GM18505 (cell line): ENCODE data around the gene CEPT1.
"Not testable (repeated sequence)": the region's sequence is repeated elsewhere in the genome, so short reads cannot be mapped to it uniquely, and the experiment has no call there.

ENCODE experiments used
- ATAC-seq: cut with Tn5 transposase; IDR thresholded peaks from one replicate; pipeline ENCODE4 v1.9.1; 2021; ENCODE audit not compliant: unreplicated experiment
- POLR2A ChIP-seq: IDR thresholded peaks from 4 replicates; pipeline ENCODE4 v1.6.1; 2011; ENCODE audit warnings: borderline replicate concordance; ENCODE audit not compliant: insufficient read depth, insufficient read length; ENCODE audit errors: extremely low read depth

CEPT1 gene

GRCh38 chr1:111202707-111203623, 62.9 kb downstream of the CEPT1 start:
- TF ChIP-seq POLR2A = peak; percentile 15
- ATAC-seq = no peak

GRCh38 chr1:111203681-111204200, 63.7 kb downstream of the CEPT1 start:
- peak; percentile 49 for ATAC-seq
- peak; percentile 81 for TF ChIP-seq POLR2A

GRCh38 chr1:111204201-111204982, 64.4 kb downstream of the CEPT1 start:
- ATAC-seq = peak; percentile 71
- TF ChIP-seq POLR2A = peak; percentile 60

GRCh38 chr1:111204983-111205713, 65.1 kb downstream of the CEPT1 start:
- ATAC-seq = no peak
- TF ChIP-seq POLR2A = no peak

- ATAC-seq = no peak
- no peak for TF ChIP-seq POLR2A
Measured at GRCh38 chr1:111205714-111206050, 65.7 kb downstream of the CEPT1 start.

- TF ChIP-seq POLR2A = no peak
- no peak for ATAC-seq
Measured at GRCh38 chr1:111208921-111209320, 68.9 kb downstream of the CEPT1 start.

GRCh38 chr1:111209622-111210021, 69.6 kb downstream of the CEPT1 start:
- TF ChIP-seq POLR2A = no peak
- ATAC-seq = no peak

- no peak for TF ChIP-seq POLR2A
- ATAC-seq = no peak
Measured at GRCh38 chr1:111211921-111212320, 71.9 kb downstream of the CEPT1 start.

- TF ChIP-seq POLR2A = no peak
- ATAC-seq = no peak
Measured at GRCh38 chr1:111212634-111213335, 72.8 kb downstream of the CEPT1 start.

GRCh38 chr1:111213412-111213811, 73.4 kb downstream of the CEPT1 start:
- no peak for TF ChIP-seq POLR2A
- ATAC-seq = no peak

GRCh38 chr1:111214074-111214801, 74.2 kb downstream of the CEPT1 start:
- ATAC-seq = no peak
- TF ChIP-seq POLR2A = peak; percentile 73

- ATAC-seq = no peak
- TF ChIP-seq POLR2A = peak; percentile 7
Measured at GRCh38 chr1:111214884-111215283, 74.9 kb downstream of the CEPT1 start.

GRCh38 chr1:111215285-111215684, 75.3 kb downstream of the CEPT1 start:
- ATAC-seq = not testable (repeated sequence)
